Smooth muscle cell (in vitro differentiated cells): ENCODE results near the gene PEA15. TPM values are rescaled to one million over a fixed set of nuclear protein-coding genes. Genes with fewer than 3 reads are reported as not detected.
A peak's percentile ranks its signal among the peaks of the same experiment; 100 is the strongest.

ENCODE experiments used
- DNase-seq: peaks from one replicate; lab custom pipeline; 2025; ENCODE audit not compliant: unreplicated experiment; lab: John Stamatoyannopoulos, UW
- H2AFZ ChIP-seq: fragments of 200-600 bp; sonication (generic); 2 replicates; pipeline ENCODE4 v1.6.0; 2016; ENCODE audit warnings: antibody characterized with exemption, low read depth, mild to moderate bottlenecking
- H3F3A ChIP-seq: fragments of 200-600 bp; sonication (generic); 2 replicates; pipeline ENCODE4 v1.6.0; 2017; ENCODE audit warnings: antibody characterized with exemption, low read depth
- H3K27ac ChIP-seq: fragments of 200-600 bp; sonication (generic); 2 replicates; pipeline ENCODE4 v1.5.1; 2016; ENCODE audit warnings: low read depth, mild to moderate bottlenecking
- H3K27me3 ChIP-seq: fragments of 200-600 bp; sonication (generic); 2 replicates; pipeline ENCODE4 v1.6.1; 2016; ENCODE audit warnings: low read depth, mild to moderate bottlenecking
- H3K36me3 ChIP-seq: fragments of 200-600 bp; sonication (generic); 2 replicates; pipeline ENCODE4 v1.5.1; 2016; ENCODE audit warnings: low read depth
- H3K4me1 ChIP-seq: fragments of 200-600 bp; sonication (generic); 2 replicates; pipeline ENCODE4 v1.5.1; 2016; ENCODE audit warnings: low read depth
- H3K4me2 ChIP-seq: fragments of 200-600 bp; sonication (generic); 2 replicates; pipeline ENCODE4 v1.6.0; 2016; ENCODE audit warnings: mild to moderate bottlenecking
- H3K4me3 ChIP-seq: fragments of 200-600 bp; sonication (generic); 2 replicates; pipeline ENCODE4 v1.5.1; 2016; ENCODE audit warnings: mild to moderate bottlenecking
- H3K79me2 ChIP-seq: fragments of 200-600 bp; sonication (generic); 2 replicates; pipeline ENCODE4 v1.6.0; 2016; ENCODE audit warnings: low read depth, mild to moderate bottlenecking
- H3K9ac ChIP-seq: fragments of 200-600 bp; sonication (generic); 2 replicates; pipeline ENCODE4 v1.6.0; 2016; ENCODE audit warnings: low read depth
- H3K9me3 ChIP-seq: fragments of 200-600 bp; sonication (generic); replicated peaks from 2 replicates; pipeline ENCODE4 v1.5.1; 2016; ENCODE audit warnings: low read depth
- H4K20me1 ChIP-seq: fragments of 200-600 bp; sonication (generic); 2 replicates; pipeline ENCODE4 v1.6.0; 2016; ENCODE audit warnings: low read depth
- WGBS: methylation state at CpG from one replicate; pipeline ENCODE4 v1.1.7; 2016; ENCODE audit warnings: low lambda C conversion rate; 5-methylcytosine and 5-hydroxymethylcytosine counted together
- polyA plus RNA-seq: library from polyadenylated mRNA; unstranded; fragments of >200 nt; fragmentation: Nextera tagmentation; extraction: Ambion mirVana; gene quantifications from 2 replicates; pipeline ENCODE4 v1.2.1, GENCODE V29; 2016
- total RNA-seq: library from RNA; depleted of rRNA; stranded (reverse); fragments of >200 nt; gene quantifications from 2 replicates; pipeline ENCODE4 v1.2.3, GENCODE V29; 2014
- TF ChIP-seq, protein P1 (sequence below): fragments of 200-600 bp; sonication (generic); IDR thresholded peaks from 2 replicates; pipeline ENCODE4 v1.5.1; 2017; ENCODE audit warnings: borderline replicate concordance, mild to moderate bottlenecking, antibody characterized with exemption; ENCODE audit not compliant: insufficient read depth, poor library complexity, severe bottlenecking

PEA15 gene, protein sequence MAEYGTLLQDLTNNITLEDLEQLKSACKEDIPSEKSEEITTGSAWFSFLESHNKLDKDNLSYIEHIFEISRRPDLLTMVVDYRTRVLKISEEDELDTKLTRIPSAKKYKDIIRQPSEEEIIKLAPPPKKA
- total RNA-seq (85.0 and 115 TPM in 2 replicates), polyA plus RNA-seq (73.1 and 80.6 TPM in 2 replicates)

DNA sequence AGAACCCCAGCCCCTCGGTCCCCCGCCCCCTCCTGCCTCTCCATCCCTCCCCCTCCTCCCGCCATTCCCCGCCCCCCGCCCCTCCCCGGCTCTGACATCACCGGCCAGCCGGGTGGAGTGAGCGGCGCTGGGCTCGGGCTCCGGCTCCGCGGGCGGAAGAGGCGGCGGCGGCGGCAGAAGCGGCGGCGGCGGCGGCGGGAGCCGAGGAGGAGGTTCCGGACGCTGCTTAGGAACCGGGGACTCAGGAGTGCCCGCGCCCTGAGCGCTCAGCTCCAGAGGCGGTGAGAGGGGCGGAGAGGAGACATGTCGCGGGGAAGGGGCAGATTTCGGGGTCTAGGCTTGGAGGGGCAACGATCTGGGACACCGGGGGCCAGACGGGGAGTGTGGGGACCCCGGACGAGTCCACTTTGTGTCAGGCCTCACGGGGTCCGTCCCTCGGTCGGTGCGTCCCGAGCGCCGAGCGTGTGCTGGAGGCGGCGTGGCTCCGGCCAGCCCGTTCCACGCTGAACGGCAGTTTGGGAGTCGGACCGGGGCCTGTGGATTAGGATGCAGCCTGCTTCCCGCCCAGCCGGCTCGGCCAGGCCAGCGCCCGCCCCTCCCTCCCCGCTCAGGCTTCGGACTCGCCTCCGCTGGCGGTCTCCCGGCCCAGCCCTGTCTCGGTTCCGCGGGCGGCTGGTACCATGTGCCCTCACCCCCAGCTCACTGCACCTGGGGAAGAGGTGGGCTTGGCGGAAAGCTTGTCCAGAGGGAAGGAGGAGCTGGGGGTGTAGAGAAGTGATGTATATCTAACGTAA lies at the start of gene PEA15:
Gene PEA15, plus strand, starts transcription at position 143 of the 794 bp plus-strand sequence. CDS start 6,161 bp downstream, outside the sequence.
- WGBS, result 0% methylated on average over 41 of the region's 76 CpGs
- H2AFZ ChIP-seq, result peak within 1 kb of the TSS; percentile 43
- H3K4me2 ChIP-seq, result peak within 1 kb of the TSS; percentile 88
- peak within 1 kb of the TSS; percentile 98 for H3K9ac ChIP-seq
- H3K36me3 ChIP-seq, result no peaks in the 10 kb centered on the region
- peak within 1 kb of the TSS; percentile 93 for H3K4me3 ChIP-seq
- H3K27ac ChIP-seq, result peak within 1 kb of the TSS; percentile 95
- H3K27me3 ChIP-seq, result no peaks in the 10 kb centered on the region
- H3K79me2 ChIP-seq, result peaks cover 34% of the 10 kb centered on the region
- DNase-seq, result peak; percentile 44
- H4K20me1 ChIP-seq, result peaks cover 40% of the 10 kb centered on the region
- TF ChIP-seq, protein P1, sequence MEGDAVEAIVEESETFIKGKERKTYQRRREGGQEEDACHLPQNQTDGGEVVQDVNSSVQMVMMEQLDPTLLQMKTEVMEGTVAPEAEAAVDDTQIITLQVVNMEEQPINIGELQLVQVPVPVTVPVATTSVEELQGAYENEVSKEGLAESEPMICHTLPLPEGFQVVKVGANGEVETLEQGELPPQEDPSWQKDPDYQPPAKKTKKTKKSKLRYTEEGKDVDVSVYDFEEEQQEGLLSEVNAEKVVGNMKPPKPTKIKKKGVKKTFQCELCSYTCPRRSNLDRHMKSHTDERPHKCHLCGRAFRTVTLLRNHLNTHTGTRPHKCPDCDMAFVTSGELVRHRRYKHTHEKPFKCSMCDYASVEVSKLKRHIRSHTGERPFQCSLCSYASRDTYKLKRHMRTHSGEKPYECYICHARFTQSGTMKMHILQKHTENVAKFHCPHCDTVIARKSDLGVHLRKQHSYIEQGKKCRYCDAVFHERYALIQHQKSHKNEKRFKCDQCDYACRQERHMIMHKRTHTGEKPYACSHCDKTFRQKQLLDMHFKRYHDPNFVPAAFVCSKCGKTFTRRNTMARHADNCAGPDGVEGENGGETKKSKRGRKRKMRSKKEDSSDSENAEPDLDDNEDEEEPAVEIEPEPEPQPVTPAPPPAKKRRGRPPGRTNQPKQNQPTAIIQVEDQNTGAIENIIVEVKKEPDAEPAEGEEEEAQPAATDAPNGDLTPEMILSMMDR, result no peak
- H3F3A ChIP-seq, result peaks cover 19% of the 10 kb centered on the region
- H3K9me3 ChIP-seq, result no peaks in the 10 kb centered on the region
- H3K4me1 ChIP-seq, result peaks cover 50% of the 10 kb centered on the region

DNA sequence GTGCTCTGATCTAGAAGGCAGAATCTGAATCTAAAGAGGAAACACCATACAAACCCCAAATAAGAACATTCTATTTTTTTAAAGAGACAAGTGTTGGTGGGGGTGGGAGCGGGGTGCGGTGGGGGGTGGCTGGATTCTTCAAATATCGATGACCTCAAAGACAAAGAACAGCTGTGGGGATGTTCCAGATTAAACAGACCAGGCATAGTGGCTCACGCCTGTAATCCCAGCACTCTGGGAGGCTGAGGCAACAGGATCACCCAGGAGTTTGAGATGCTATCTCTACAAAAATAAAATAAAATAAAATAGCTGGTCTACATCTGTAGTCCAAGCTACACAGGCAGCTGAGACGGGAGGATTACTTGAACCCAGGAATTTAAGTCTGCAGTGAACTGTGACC lies 48.8 kb upstream of the PEA15 start:
- no peak overlapping the region for H3K27ac ChIP-seq
- TF ChIP-seq, protein P1, result no peak
- no peak overlapping the region for H3K4me3 ChIP-seq
- no peak overlapping the region for H3K4me2 ChIP-seq
- 78% methylated on average over 5 of the region's 5 CpGs for WGBS
- H3K9ac ChIP-seq, result no peak overlapping the region
- no peaks in the 10 kb centered on the region for H3K36me3 ChIP-seq
- no peaks in the 10 kb centered on the region for H3F3A ChIP-seq
- no peak for DNase-seq
- no peaks in the 10 kb centered on the region for H4K20me1 ChIP-seq
- H3K27me3 ChIP-seq, result no peaks in the 10 kb centered on the region
- H2AFZ ChIP-seq, result no peak overlapping the region
- H3K9me3 ChIP-seq, result no peaks in the 10 kb centered on the region
- H3K4me1 ChIP-seq, result no peaks in the 10 kb centered on the region
- H3K79me2 ChIP-seq, result no peaks in the 10 kb centered on the region

DNA sequence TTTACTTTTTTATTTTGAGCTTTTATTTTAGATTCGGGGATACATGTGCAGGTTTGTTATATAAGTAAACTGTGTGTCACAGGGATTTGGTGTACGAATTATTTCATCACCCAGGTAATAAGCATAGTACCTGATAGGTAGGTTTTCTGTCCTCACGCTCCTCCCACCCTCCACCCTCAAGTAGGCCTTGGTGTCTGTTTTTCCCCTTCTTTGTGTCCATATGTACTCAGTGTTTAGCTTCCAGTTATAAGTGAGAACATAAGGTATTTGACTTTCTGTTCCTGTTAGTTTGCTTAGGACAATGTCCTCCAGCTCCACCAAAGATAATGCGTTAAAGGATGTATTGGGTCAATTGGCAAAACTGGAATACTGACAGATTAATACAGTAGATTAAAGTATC lies 48.0 kb upstream of the PEA15 start:
- Histone ChIP-seq H3K79me2 (no peaks in the 10 kb centered on the region), H3K4me1 (no peaks in the 10 kb centered on the region), H3F3A (no peaks in the 10 kb centered on the region), H3K4me2 (no peak overlapping the region), H3K27me3 (no peaks in the 10 kb centered on the region), H3K36me3 (no peaks in the 10 kb centered on the region), H4K20me1 (no peaks in the 10 kb centered on the region), H2AFZ (no peak overlapping the region), H3K4me3 (no peak overlapping the region), H3K27ac (no peak overlapping the region), H3K9me3 (no peaks in the 10 kb centered on the region), H3K9ac (no peak overlapping the region)
- WGBS, result 68% methylated on average over 4 of the region's 4 CpGs
- TF ChIP-seq, protein P1, result no peak
- no peak for DNase-seq
